HG03442 (cell line): Measurements from ENCODE around the gene CALHM1.
"Not testable (repeated sequence)": the region's sequence is repeated elsewhere in the genome, so short reads cannot be mapped to it uniquely, and the experiment has no call there.

Source experiments
- ATAC-seq: cut with Tn5 transposase; IDR thresholded peaks from one replicate; pipeline ENCODE4 v1.9.1; 2021; ENCODE audit warnings: mild to moderate bottlenecking, moderate library complexity; ENCODE audit not compliant: unreplicated experiment

CALHM1 gene

DNA sequence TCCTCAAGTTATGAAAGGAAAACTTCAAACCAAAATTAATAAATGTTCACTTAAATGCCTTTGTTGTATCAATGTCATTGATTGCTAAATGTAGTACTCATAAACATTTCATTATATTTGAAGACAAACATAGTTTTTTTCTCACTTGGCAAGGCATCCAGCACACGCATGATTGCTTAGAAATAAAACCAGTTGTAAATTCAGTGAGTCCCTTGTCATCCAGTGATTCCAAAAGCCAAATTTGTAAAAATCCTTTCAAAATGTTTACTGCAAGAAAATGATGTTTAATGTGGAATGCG, 28.7 kb upstream of the CALHM1 start:
- ATAC-seq, result no peak

GRCh38 chr10:103486635-103487409, 28.1 kb upstream of the CALHM1 start:
- ATAC-seq, result not testable (repeated sequence)

DNA sequence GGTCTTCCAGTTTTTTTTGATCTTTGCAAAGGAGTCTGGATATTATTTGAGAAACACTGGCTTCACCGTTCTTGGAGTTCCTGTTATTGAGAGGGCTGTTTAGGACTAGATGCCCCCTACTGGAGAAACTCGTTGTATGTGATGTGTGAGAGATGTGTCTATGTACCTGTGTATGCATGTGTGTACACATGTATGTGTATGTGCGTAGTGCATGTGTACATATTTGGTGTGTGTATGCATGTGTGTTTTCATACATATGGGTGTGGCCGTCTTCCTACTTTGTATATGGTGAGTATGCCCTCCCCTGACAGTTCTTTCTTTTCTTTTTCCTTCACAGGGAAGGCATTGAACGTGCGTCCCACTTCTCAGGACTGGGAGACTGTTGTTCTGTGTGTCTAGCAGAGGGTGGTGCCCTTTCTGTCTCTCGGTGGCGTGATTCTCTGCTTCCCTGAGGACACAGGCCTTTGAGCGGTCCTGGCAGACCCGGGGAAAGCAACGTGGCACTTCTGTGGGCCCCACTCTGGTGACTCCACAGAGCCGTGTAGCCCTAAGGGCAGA, 23.4 kb upstream of the CALHM1 start:
- ATAC-seq, result peak; percentile 60

GRCh38 chr10:103480521-103480920, 21.8 kb upstream of the CALHM1 start:
- ATAC-seq, result no peak

- ATAC-seq, result no peak
Measured at GRCh38 chr10:103479135-103479534, 20.4 kb upstream of the CALHM1 start, which contains the start of gene CALHM3. TSS of gene CALHM3 (minus strand) at chr10:103479240. CDS start at chr10:103479032, 208 bp downstream.

DNA sequence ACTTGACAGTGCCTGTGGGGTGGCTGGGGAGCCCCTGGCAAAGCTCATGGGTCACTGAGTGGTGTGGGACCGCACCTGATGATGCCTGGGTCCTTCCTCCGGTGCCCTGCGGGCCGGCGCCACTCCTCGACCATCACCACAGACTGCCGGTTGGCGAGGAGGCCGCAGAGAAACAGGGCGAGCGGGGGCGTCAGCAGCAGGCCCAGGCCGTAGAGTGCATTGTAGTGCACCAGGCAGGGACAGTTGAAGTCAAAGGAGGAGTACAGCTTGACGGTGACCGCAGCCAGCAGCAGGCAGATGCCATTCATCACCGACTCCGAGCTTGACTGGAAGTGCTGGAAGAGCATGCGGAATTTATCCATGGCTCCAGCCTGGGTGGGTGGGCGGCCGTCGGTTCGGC, 20.0 kb upstream of the CALHM1 start:
- no peak for ATAC-seq

GRCh38 chr10:103476046-103476768, 17.5 kb upstream of the CALHM1 start:
- no peak for ATAC-seq

GRCh38 chr10:103475437-103475836, 16.7 kb upstream of the CALHM1 start:
- no peak for ATAC-seq

- ATAC-seq, result no peak
Measured at GRCh38 chr10:103474077-103474476, 15.4 kb upstream of the CALHM1 start.

GRCh38 chr10:103473261-103473671, 14.6 kb upstream of the CALHM1 start:
- ATAC-seq, result no peak

DNA sequence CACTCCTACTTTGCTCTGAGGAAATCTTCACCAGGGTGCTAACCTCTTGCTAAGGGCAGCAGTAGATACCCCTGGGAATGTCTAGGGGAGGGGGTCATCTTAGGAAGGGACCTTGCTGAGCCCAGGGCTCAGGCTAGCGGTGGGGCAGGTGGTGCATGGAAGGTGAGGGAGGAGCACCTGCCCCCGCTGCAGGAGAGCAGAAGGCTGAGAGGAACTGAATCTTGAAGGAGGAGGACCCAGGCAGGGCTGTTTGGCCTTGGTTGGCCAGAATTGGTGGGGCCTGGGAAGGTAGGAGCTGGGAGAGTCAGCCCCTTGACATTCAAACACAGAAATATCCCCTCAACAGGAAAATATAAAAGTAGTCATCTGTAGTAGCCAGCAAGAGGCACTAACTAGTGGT, 13.3 kb upstream of the CALHM1 start:
- ATAC-seq, result no peak

DNA sequence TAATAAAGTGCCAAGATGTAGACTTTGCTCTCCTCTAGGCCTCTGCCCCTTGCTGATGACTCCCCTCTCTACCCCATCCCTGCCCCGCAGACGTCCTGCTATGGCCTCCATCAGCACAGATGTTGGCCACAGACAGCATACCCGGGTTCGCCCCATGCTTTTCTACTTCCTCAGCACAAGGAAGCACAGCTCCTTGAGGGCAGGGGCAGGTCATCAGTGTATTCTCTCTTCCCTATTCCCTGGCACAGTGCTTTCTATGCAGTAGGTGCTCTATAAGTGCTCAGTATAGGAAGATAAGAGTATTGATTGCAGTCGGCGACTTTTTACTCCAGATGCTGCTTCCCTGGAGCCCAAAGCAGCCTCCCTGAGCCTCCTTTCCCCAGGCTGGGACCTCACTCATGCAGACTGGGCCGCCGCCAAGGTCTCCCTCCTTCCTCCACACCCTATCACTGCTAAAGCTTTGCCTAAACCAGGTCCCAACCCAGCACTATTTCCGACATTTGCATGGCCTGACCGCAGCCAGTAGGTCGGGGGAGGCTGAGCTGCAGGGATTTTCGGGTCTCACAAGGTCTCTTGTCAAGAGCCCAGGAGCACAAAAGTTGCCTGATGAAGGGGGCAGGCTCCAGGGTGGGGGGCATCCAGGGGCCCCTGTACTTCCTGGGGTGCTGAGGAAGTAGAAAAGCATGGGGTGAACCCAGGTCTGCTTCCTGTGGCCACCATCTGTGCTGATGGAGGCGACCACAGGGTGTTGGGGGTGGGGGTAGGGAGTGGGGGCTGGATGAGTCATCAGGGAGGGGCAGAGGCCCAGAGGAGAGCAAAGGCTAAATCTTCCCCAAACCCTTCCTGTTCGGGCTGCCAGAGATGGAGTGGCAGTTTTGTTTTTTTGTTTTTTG, 12.3 kb upstream of the CALHM1 start:
- ATAC-seq, result peak; percentile 67

GRCh38 chr10:103469201-103469600, 10.5 kb upstream of the CALHM1 start:
- ATAC-seq, result no peak

GRCh38 chr10:103467406-103467805, 8.7 kb upstream of the CALHM1 start:
- ATAC-seq, result peak; percentile 27

DNA sequence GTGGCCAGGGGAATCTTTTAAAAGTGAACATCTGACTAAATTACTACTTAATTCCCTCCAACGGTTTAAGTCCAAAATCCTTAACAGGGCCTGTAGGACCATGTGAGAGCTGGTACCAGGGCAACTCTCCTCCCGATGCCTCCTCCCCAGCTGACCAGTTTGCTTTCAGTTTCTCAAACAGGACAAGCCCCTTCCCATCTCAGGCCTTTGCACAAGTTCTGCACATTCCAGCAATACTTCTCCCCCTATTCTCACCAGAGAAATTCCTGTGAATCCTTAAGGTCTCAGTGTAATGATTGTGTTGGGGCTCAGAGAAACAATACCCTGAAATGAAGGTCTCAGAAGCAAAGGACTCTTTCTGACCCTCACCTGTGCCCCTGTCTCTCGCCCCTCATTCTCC, 8.0 kb upstream of the CALHM1 start:
- no peak for ATAC-seq

GRCh38 chr10:103465411-103466179, 6.9 kb upstream of the CALHM1 start:
- ATAC-seq, result no peak

DNA sequence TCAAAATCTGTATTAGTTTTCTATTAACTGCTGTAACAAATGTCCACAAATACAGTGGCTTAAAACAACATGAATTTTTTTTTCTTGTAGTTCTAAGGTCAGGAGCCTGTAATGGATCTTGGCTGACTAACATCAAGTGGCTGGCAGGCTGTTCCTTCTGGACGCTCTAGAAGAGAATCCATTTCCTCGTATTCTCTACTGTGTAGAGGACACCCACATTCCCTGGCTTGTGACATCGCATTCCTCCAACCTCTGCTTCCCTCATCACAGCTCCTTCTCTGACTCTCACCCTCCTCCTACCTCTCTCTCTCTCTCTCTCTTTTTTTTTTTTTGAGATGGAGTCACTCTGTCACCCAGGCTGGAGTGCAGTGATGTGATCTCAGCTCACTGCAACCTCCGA, 4.8 kb upstream of the CALHM1 start:
- ATAC-seq, result no peak

DNA sequence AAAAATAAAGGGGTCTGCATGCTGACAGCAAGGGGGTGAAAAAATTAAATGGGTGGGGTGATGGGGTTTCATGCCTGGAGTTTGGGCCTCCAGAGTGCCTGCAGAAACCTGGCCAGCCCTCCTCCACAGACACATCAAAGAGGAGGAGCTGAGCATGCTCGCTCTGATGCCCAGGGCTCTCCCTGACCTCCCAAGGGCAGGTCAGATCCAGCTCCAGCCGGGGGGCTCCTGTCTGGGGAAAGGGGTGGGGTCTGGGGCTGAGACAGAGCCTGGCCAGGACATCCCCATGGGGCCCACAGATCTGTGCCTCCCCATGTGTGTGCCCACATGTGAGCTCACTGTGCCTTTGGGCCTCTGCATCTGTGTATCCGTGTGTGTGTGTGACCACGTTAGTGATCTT, 915 bp upstream of the CALHM1 start:
- no peak for ATAC-seq

DNA sequence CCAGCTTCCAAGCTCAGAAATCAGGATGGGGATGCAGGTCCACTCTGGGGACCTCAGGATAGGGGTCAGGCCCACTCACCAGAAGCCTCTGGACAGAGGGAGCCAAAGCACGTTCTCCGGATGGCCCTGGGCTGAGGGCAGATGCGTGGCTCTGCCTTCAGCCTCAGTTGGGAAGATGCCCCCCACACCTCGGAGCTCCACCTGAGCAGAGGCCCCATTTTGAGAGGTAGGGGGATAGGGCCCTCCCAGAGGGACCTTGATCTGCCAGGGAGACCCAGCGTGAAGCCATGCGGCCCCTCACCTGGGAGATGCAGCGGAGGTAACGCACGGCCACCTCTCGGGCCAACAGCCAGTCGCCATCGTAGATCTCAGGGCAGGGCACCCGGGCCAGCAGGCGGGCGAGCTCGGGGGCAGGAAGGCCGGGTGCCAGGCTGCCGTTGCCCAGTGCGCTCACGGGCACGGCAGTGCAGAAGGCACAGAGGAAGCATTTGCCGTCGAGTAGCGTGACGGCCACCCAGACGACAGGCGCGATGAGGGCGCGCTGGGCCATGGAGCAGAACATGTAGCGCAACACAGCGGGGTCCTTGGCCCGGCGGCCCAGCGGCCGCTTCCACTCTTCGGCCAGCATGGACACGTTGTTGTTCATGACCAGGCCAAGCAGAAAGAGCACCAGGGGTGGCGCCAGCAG, 660 bp downstream of the CALHM1 start:
- no peak for ATAC-seq

DNA sequence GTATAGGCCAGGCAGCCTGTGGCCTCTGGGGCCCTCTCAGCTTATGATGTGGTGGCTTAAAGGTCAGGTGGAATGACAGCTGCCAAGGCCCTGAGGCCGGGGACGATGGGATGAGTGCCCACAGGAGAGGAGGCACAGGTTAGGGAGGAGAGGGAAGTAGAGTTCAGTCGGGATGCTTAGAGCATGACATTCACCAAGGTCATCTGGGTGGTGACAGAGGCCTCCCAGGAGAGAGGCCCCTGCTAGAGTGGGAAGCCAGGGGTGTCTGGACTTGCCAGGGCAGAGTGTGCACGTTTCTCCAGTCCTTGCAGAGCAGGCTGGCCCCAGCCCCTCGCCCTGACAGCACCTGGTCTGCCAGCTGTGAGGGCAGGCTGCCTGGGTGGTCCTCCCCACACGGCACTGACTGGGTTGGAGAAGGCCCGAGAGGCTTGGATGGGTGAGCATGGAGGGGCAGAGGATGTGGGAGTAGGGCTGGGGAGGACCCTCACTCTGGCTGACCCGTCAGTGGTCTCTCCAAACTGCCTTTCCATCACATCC, 1.5 kb downstream of the CALHM1 start:
- ATAC-seq, result no peak
